HG03064 (cell line): ENCODE measurements around the gene CMTM7.

Experiments
- ATAC-seq: cut with Tn5 transposase; IDR thresholded peaks from one replicate; pipeline ENCODE4 v1.9.1; 2021; ENCODE audit warnings: low read depth; ENCODE audit not compliant: unreplicated experiment

CMTM7 gene

GRCh38 chr3:32434206-32434605 lies 42.6 kb downstream of the CMTM7 start:
- ATAC-seq: no peak

GRCh38 chr3:32435911-32436815 lies 44.5 kb downstream of the CMTM7 start:
- no peak for ATAC-seq

- peak; percentile 37 for ATAC-seq
These were observed 45.1 kb downstream of the CMTM7 start for GRCh38 chr3:32436816-32437189.

- ATAC-seq: no peak
These were observed 46.2 kb downstream of the CMTM7 start for GRCh38 chr3:32437896-32438295.

- peak; percentile 90 for ATAC-seq
These were observed 47.1 kb downstream of the CMTM7 start for GRCh38 chr3:32438596-32439344.

- peak; percentile 18 for ATAC-seq
These were observed 47.8 kb downstream of the CMTM7 start for GRCh38 chr3:32439421-32439820.

- no peak for ATAC-seq
These were observed 49.1 kb downstream of the CMTM7 start for GRCh38 chr3:32440611-32441350.

- no peak for ATAC-seq
These were observed 51.1 kb downstream of the CMTM7 start for GRCh38 chr3:32442766-32443165.

- ATAC-seq: no peak
These were observed 51.8 kb downstream of the CMTM7 start for GRCh38 chr3:32443478-32443877.

- no peak for ATAC-seq
These were observed 56.3 kb downstream of the CMTM7 start for GRCh38 chr3:32447865-32448400.

GRCh38 chr3:32448686-32449474 lies 57.2 kb downstream of the CMTM7 start:
- no peak for ATAC-seq

- ATAC-seq: no peak
These were observed 58.0 kb downstream of the CMTM7 start for GRCh38 chr3:32449691-32450090.

GRCh38 chr3:32450426-32450825 lies 58.8 kb downstream of the CMTM7 start:
- ATAC-seq: no peak

- ATAC-seq: no peak
These were observed 59.5 kb downstream of the CMTM7 start for GRCh38 chr3:32450992-32451659.

- ATAC-seq: no peak
These were observed 60.4 kb downstream of the CMTM7 start for GRCh38 chr3:32452009-32452408.

- ATAC-seq: no peak
These were observed 61.7 kb downstream of the CMTM7 start for GRCh38 chr3:32453346-32453745.

GRCh38 chr3:32454111-32454510 lies 62.5 kb downstream of the CMTM7 start:
- ATAC-seq: no peak

- ATAC-seq: no peak
These were observed 63.3 kb downstream of the CMTM7 start for GRCh38 chr3:32454731-32455608.
